Hepatocyte (in vitro differentiated cells): ENCODE results near the gene AGBL1. TPM values are rescaled to one million over a fixed set of nuclear protein-coding genes. Genes with fewer than 3 reads are reported as not detected.

ENCODE experiments used
- DNase-seq: peaks from one replicate; pipeline ENCODE4 v3.0.0-alpha.2; 2016; ENCODE audit warnings: low spot score
- H2AFZ ChIP-seq: fragments of 200-600 bp; sonication (generic); 2 replicates; pipeline ENCODE4 v1.6.0; 2016; ENCODE audit warnings: antibody characterized with exemption, mild to moderate bottlenecking
- H3K27ac ChIP-seq: fragments of 200-600 bp; sonication (generic); 2 replicates; pipeline ENCODE4 v1.5.1; 2016; ENCODE audit warnings: mild to moderate bottlenecking
- H3K27me3 ChIP-seq: fragments of 200-600 bp; sonication (generic); 2 replicates; pipeline ENCODE4 v1.6.1; 2016
- H3K36me3 ChIP-seq: fragments of 200-600 bp; sonication (generic); replicated peaks from 2 replicates; pipeline ENCODE4 v1.5.1; 2016; ENCODE audit warnings: low read depth; ENCODE audit not compliant: insufficient read depth
- H3K4me1 ChIP-seq: fragments of 200-600 bp; sonication (generic); 2 replicates; pipeline ENCODE4 v1.5.1; 2016; ENCODE audit warnings: mild to moderate bottlenecking, moderate library complexity; ENCODE audit not compliant: insufficient read depth
- H3K4me2 ChIP-seq: fragments of 200-600 bp; sonication (generic); 2 replicates; pipeline ENCODE4 v1.6.0; 2016
- H3K4me3 ChIP-seq: fragments of 200-600 bp; sonication (generic); 2 replicates; pipeline ENCODE4 v1.5.1; 2016; ENCODE audit warnings: mild to moderate bottlenecking
- H3K79me2 ChIP-seq: fragments of 200-600 bp; sonication (generic); 2 replicates; pipeline ENCODE4 v1.6.0; 2017; ENCODE audit warnings: mild to moderate bottlenecking
- H3K9me2 ChIP-seq: fragments of 200-600 bp; sonication (generic); replicated peaks from 2 replicates; pipeline ENCODE4 v1.6.0; 2017; ENCODE audit warnings: mild to moderate bottlenecking; ENCODE audit not compliant: insufficient read depth
- H3K9me3 ChIP-seq: fragments of 200-600 bp; sonication (generic); 2 replicates; pipeline ENCODE4 v1.5.1; 2016; ENCODE audit warnings: low read depth, mild to moderate bottlenecking
- H4K20me1 ChIP-seq: fragments of 200-600 bp; sonication (generic); 2 replicates; pipeline ENCODE4 v1.6.0; 2016; ENCODE audit warnings: mild to moderate bottlenecking; ENCODE audit not compliant: insufficient read depth, poor library complexity, severe bottlenecking
- CTCF ChIP-seq: fragments of 200-600 bp; sonication (generic); IDR thresholded peaks from 2 replicates; pipeline ENCODE4 v1.5.1; 2016; ENCODE audit warnings: antibody characterized with exemption, mild to moderate bottlenecking; ENCODE audit not compliant: poor library complexity
- EZH2 ChIP-seq: fragments of 200-600 bp; sonication (generic); IDR thresholded peaks from 2 replicates; pipeline ENCODE4 v1.6.1; 2016; ENCODE audit warnings: antibody characterized with exemption, mild to moderate bottlenecking, borderline replicate concordance
- EZH2phosphoT487 ChIP-seq: fragments of 200-600 bp; sonication (generic); IDR thresholded peaks from one replicate; pipeline ENCODE4 v1.6.1; 2018; ENCODE audit warnings: antibody characterized with exemption, mild to moderate bottlenecking, low read depth, moderate library complexity; ENCODE audit not compliant: unreplicated experiment, severe bottlenecking
- WGBS: methylation state at CpG from one replicate; pipeline ENCODE4 v1.1.6; 2016; ENCODE audit warnings: low lambda C conversion rate; ENCODE audit errors: missing lambda C conversion rate; 5-methylcytosine and 5-hydroxymethylcytosine counted together
- polyA plus RNA-seq: library from polyadenylated mRNA; unstranded; fragments of >200 nt; fragmentation: Nextera tagmentation; extraction: Ambion mirVana; gene quantifications from 2 replicates; pipeline ENCODE4 v1.2.1, GENCODE V29; 2016
- total RNA-seq: library from RNA; depleted of rRNA; stranded (reverse); fragments of >200 nt; gene quantifications from 2 replicates; pipeline ENCODE4 v1.2.3, GENCODE V29; 2014

The AGBL1 gene
- total and polyA plus RNA-seq, 2 experiments from 2014 or later = not detected

GRCh38 chr15:86237111-86237500 is 157.4 kb downstream of the AGBL1 start:
- Histone ChIP-seq H3K79me2 (no peaks in the 10 kb centered on the region), H3K27ac (no peak overlapping the region), H3K36me3 (no peaks in the 10 kb centered on the region), H3K4me2 (no peak overlapping the region), H3K27me3 (peaks cover 6% of the 10 kb centered on the region), H3K9me3 (no peaks in the 10 kb centered on the region), H3K9me2 (no peaks in the 10 kb centered on the region), H3K4me3 (no peak overlapping the region), H2AFZ (no peak overlapping the region), H4K20me1 (no peaks in the 10 kb centered on the region), H3K4me1 (no peaks in the 10 kb centered on the region)
- no peak for DNase-seq
- 70% methylated on average over 5 of the region's 5 CpGs for WGBS
- no peak for TF ChIP-seq EZH2
- no peak for TF ChIP-seq EZH2phosphoT487
- no peak for TF ChIP-seq CTCF

GRCh38 chr15:86247249-86247955 is 167.7 kb downstream of the AGBL1 start:
- Histone ChIP-seq H3K4me2 (no peak overlapping the region), H3K79me2 (no peaks in the 10 kb centered on the region), H3K36me3 (no peaks in the 10 kb centered on the region), H4K20me1 (no peaks in the 10 kb centered on the region), H3K4me1 (no peaks in the 10 kb centered on the region), H3K4me3 (no peak overlapping the region), H3K9me3 (no peaks in the 10 kb centered on the region), H3K27ac (no peak overlapping the region), H3K9me2 (no peaks in the 10 kb centered on the region), H3K27me3 (no peaks in the 10 kb centered on the region), H2AFZ (no peak overlapping the region)
- DNase-seq = no peak
- 94% methylated on average over 15 of the region's 15 CpGs for WGBS
- TF ChIP-seq EZH2phosphoT487 = no peak
- no peak for TF ChIP-seq EZH2
- no peak for TF ChIP-seq CTCF

- no peak for TF ChIP-seq EZH2phosphoT487
- no peak for TF ChIP-seq CTCF
- TF ChIP-seq EZH2 = no peak
- no peak overlapping the region for H3K27ac ChIP-seq
- no peak overlapping the region for H3K4me3 ChIP-seq
- DNase-seq = no peak
- WGBS = 81% methylated on average over 2 of the region's 2 CpGs
- H4K20me1 ChIP-seq = no peaks in the 10 kb centered on the region
- no peaks in the 10 kb centered on the region for H3K9me3 ChIP-seq
- no peaks in the 10 kb centered on the region for H3K36me3 ChIP-seq
- H3K4me1 ChIP-seq = no peaks in the 10 kb centered on the region
- H3K79me2 ChIP-seq = no peaks in the 10 kb centered on the region
- no peak overlapping the region for H2AFZ ChIP-seq
- H3K9me2 ChIP-seq = no peaks in the 10 kb centered on the region
- no peak overlapping the region for H3K4me2 ChIP-seq
- H3K27me3 ChIP-seq = no peaks in the 10 kb centered on the region
These were observed 175.6 kb downstream of the AGBL1 start for GRCh38 chr15:86255247-86255646.
